A673 (cell line): Measurements from ENCODE around the gene FCGR3A. TPM values are rescaled to one million over a fixed set of nuclear protein-coding genes. Genes with fewer than 3 reads are reported as not detected.
"Not testable (repeated sequence)": the region's sequence is repeated elsewhere in the genome, so short reads cannot be mapped to it uniquely, and the experiment has no call there.

Experiments used
- BruUV-seq: library from RNA; stranded (reverse); fragments of 400-500 nt; replicated peaks from 2 replicates; lab custom pipeline; 2021; lab: Mats Ljungman, UMichigan
- CTCF ChIA-PET: fragments of 300-600 bp; sonication (Branson Sonifier 250); formaldehyde crosslinking; loops from one replicate; lab custom pipeline; 2022; ENCODE audit warnings: antibody characterized with exemption; lab: Charles Lee
- POLR2A ChIA-PET: fragments of 300-600 bp; sonication (Branson Sonifier 250); formaldehyde crosslinking; loops from one replicate; lab custom pipeline; 2022; ENCODE audit warnings: antibody characterized with exemption; ENCODE audit not compliant: low non-redundant PET; lab: Charles Lee
- DNase-seq: peaks from one replicate; pipeline ENCODE4 v3.0.0-alpha.2; 2015; ENCODE audit warnings: low spot score
- H3K27ac ChIP-seq: fragments of 200-600 bp; sonication (generic); 2 replicates; pipeline ENCODE4 v1.5.1; 2016; ENCODE audit warnings: mixed run types, low read depth, mild to moderate bottlenecking, mixed read lengths, antibody characterized with exemption, low read length; ENCODE audit not compliant: poor library complexity, severe bottlenecking
- H3K27me3 ChIP-seq: fragments of 200-600 bp; sonication (generic); replicated peaks from 2 replicates; pipeline ENCODE4 v1.6.1; 2017; ENCODE audit warnings: mixed run types, low read depth, mild to moderate bottlenecking, mixed read lengths, antibody characterized with exemption, low read length; ENCODE audit not compliant: insufficient read depth, poor library complexity
- H3K36me3 ChIP-seq: fragments of 200-600 bp; sonication (generic); 2 replicates; pipeline ENCODE4 v1.6.1; 2016; ENCODE audit warnings: mixed run types, mild to moderate bottlenecking, mixed read lengths, antibody characterized with exemption, low read length; ENCODE audit not compliant: insufficient read depth, poor library complexity, severe bottlenecking
- H3K4me1 ChIP-seq: fragments of 200-600 bp; sonication (generic); 2 replicates; pipeline ENCODE4 v1.6.1; 2017; ENCODE audit warnings: mixed run types, mild to moderate bottlenecking, mixed read lengths, antibody characterized with exemption, low read length; ENCODE audit not compliant: insufficient read depth, poor library complexity, severe bottlenecking
- H3K4me3 ChIP-seq: fragments of 200-600 bp; sonication (generic); 2 replicates; pipeline ENCODE4 v1.5.1; 2016; ENCODE audit warnings: low read depth, mixed run types, mild to moderate bottlenecking, mixed read lengths, low read length; ENCODE audit not compliant: poor library complexity, severe bottlenecking
- H3K9me3 ChIP-seq: fragments of 200-600 bp; sonication (generic); 2 replicates; pipeline ENCODE4 v1.6.1; 2016; ENCODE audit warnings: mixed run types, low read depth, mild to moderate bottlenecking, mixed read lengths, antibody characterized with exemption, low read length; ENCODE audit not compliant: poor library complexity, severe bottlenecking
- CTCF ChIP-seq: fragments of 300-800, 200-600 bp; sonication (generic); conservative IDR thresholded peaks from 2 replicates; pipeline ENCODE4 v1.5.1; 2017; ENCODE audit warnings: low read depth, mild to moderate bottlenecking, antibody characterized with exemption, low read length, moderate library complexity, mixed read lengths
- EZH2 ChIP-seq: fragments of 200-600 bp; sonication (generic); IDR thresholded peaks from 2 replicates; pipeline ENCODE4 v1.6.1; 2017; ENCODE audit warnings: borderline replicate concordance, low read depth, mild to moderate bottlenecking, mixed read lengths, antibody characterized with exemption, low read length; ENCODE audit not compliant: poor library complexity, severe bottlenecking
- intact Hi-C: fragments of 100-400 bp; cut with micrococcal nuclease; formaldehyde crosslinking; loops from one replicate; pipeline ENCODE4 v1.10.0; 2022; ENCODE audit not compliant: unreplicated experiment
- total RNA-seq: library from RNA; stranded (reverse); gene quantifications from 2 replicates; pipeline ENCODE4 v1.2.3, GENCODE V29; 2021

The FCGR3A gene
- total RNA-seq, 1 experiment from 2014 or later, result not detected

- H3K4me3 ChIP-seq, result peak overlapping the region; percentile 68
- DNase-seq, CTCF ChIA-PET, BruUV-seq, H3K27ac ChIP-seq, intact Hi-C loops, POLR2A ChIA-PET, H3K27me3 ChIP-seq, H3K4me1 ChIP-seq, H3K36me3 ChIP-seq, H3K9me3 ChIP-seq: not testable (repeated sequence)
Observed at GRCh38 chr1:161523041-161523816, 26.4 kb downstream of the FCGR3A start.

- BruUV-seq, H3K4me1 ChIP-seq, DNase-seq, H3K27me3 ChIP-seq, CTCF ChIA-PET, H3K9me3 ChIP-seq, intact Hi-C loops, H3K36me3 ChIP-seq, H3K27ac ChIP-seq, H3K4me3 ChIP-seq, POLR2A ChIA-PET: not testable (repeated sequence)
Observed at GRCh38 chr1:161513953-161514352, 35.7 kb downstream of the FCGR3A start.

- H3K27me3 ChIP-seq, H3K4me1 ChIP-seq, POLR2A ChIA-PET, BruUV-seq, H3K36me3 ChIP-seq, CTCF ChIA-PET, H3K27ac ChIP-seq, intact Hi-C loops, H3K9me3 ChIP-seq, H3K4me3 ChIP-seq, DNase-seq: not testable (repeated sequence)
Observed at GRCh38 chr1:161513448-161513780, 36.2 kb downstream of the FCGR3A start.

- H3K4me3 ChIP-seq, BruUV-seq, intact Hi-C loops, H3K27me3 ChIP-seq, CTCF ChIA-PET, H3K36me3 ChIP-seq, H3K27ac ChIP-seq, H3K4me1 ChIP-seq, DNase-seq, H3K9me3 ChIP-seq, POLR2A ChIA-PET: not testable (repeated sequence)
Observed at GRCh38 chr1:161512636-161513447, 36.8 kb downstream of the FCGR3A start.

- Histone ChIP-seq H3K4me1 (peaks cover 8% of the 10 kb centered on the region), H3K27ac (no peak overlapping the region), H3K27me3 (no peaks in the 10 kb centered on the region), H3K9me3 (no peaks in the 10 kb centered on the region), H3K36me3 (no peaks in the 10 kb centered on the region), H3K4me3 (no peak overlapping the region)
- BruUV-seq, result no TSS peak
- no peak for TF ChIP-seq CTCF
- TF ChIP-seq EZH2, result no peak
- intact Hi-C loops, result no loop called here
- POLR2A ChIA-PET, result no interaction called here
- CTCF ChIA-PET, result no interaction called here
- no peak for DNase-seq
Observed at GRCh38 chr1:161511756-161512060, 37.9 kb downstream of the FCGR3A start.
